HFF-Myc (cell line): ENCODE results near the gene PSMB11.

Experiments used
- DNase-seq: peaks from one replicate; pipeline ENCODE4 v3.0.0-alpha.2; 2011; ENCODE audit warnings: low read depth; ENCODE audit errors: extremely low read depth
- H3K4me3 ChIP-seq: replicated peaks from 2 replicates; pipeline ENCODE4 v1.5.1; 2011; ENCODE audit warnings: low read depth, mild to moderate bottlenecking, control low read depth, low read length
- TF ChIP-seq, protein P1 (sequence below): IDR thresholded peaks from 2 replicates; pipeline ENCODE4 v1.5.1; 2012; ENCODE audit warnings: mild to moderate bottlenecking, low read depth, low read length, control low read depth; ENCODE audit errors: missing control alignments

The PSMB11 gene

DNA sequence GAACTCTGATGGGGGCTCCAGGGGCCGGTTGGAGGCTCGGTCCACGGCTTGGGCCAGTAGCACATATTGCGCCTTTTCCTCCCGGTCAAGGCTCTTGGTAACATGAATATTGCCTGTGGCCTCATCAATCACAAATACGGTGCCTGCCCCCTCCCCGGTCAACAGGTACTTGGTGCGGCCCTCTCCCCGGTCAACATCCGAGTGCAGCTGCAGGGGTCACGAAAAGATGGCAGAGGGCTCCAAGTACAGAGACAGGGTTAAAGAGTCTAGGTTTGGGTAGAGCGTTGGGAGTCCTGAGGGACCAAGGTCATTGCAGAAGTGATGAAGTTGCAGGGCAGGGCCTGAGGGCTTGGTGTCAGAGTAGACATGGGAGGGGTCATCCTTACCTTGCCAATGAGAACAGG lies 13.1 kb downstream of the PSMB11 start:
- no peak for DNase-seq
- TF ChIP-seq, protein P1, sequence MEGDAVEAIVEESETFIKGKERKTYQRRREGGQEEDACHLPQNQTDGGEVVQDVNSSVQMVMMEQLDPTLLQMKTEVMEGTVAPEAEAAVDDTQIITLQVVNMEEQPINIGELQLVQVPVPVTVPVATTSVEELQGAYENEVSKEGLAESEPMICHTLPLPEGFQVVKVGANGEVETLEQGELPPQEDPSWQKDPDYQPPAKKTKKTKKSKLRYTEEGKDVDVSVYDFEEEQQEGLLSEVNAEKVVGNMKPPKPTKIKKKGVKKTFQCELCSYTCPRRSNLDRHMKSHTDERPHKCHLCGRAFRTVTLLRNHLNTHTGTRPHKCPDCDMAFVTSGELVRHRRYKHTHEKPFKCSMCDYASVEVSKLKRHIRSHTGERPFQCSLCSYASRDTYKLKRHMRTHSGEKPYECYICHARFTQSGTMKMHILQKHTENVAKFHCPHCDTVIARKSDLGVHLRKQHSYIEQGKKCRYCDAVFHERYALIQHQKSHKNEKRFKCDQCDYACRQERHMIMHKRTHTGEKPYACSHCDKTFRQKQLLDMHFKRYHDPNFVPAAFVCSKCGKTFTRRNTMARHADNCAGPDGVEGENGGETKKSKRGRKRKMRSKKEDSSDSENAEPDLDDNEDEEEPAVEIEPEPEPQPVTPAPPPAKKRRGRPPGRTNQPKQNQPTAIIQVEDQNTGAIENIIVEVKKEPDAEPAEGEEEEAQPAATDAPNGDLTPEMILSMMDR = no peak
- H3K4me3 ChIP-seq = no peak overlapping the region

DNA sequence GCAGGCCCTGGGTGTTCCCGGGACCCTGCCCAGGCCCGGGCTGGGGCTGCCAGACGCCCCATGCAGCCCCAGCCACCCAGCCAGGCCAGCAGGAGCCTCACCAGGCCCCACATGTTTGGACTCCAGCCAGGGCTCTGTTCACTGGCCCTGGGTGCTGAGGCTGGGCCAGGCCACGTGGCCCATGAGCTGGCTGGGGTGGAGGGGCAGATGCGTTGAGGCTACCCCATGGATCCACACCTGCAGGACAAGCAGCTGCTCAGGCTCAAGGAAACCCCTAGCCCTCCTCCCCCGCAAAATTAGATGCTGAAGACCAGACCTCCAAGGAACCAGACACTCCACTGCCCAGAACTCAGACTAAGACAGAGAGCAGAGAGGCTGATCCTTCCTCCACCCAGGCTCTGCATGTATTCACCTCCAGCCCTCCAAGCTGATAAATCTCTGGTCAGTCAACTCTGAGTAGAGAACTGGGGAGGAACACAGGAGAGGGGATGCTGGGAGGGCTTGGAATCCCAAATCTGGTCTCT lies 13.7 kb downstream of the PSMB11 start:
- TF ChIP-seq, protein P1 = no peak
- no peak overlapping the region for H3K4me3 ChIP-seq
- DNase-seq = no peak

DNA sequence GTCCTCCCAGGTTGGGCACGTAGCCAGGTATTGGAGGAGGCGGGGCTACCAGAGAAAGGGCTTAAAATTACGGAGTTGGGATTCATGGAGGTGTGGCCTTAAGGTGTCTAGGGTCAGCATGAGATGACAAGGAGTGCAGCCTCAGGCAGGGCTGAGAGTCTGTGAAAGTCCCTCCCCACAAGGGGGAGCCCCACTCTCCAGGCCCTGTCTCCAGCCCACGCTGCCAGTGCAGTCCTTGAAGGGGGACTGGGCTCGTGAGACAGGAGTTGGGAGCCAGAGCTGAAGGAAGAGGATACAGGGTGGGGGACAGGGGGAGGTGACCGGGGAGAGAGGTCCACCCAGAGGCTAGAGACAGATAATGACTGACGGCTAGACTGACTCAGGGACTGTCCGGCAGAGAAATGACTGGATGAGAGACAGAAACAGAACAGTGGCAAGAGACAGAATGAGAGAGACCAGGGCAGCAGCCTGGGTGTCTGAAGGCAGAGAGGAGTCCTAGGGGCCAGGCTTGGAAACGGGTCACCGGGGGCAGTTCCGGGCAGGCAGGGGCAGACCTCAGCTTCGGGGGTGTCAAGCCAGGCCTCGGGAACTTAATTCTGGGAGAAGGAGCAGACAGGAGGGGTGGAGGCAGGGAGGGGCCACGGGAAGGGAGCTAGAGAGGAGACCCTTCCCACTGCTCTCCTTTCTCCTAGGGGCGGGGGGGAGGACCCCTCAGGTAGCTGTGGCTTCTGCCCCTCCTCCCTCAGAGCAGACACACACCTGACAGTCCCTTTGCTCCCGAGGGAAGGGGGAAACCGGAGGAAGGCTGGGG lies 14.3 kb downstream of the PSMB11 start:
- TF ChIP-seq, protein P1 = peak; percentile 89
- DNase-seq = no peak
- H3K4me3 ChIP-seq = peak overlapping the region; percentile 41

- TF ChIP-seq, protein P1 = no peak
- no peak for DNase-seq
- peak within 1 kb of the TSS; percentile 41 for H3K4me3 ChIP-seq
Measured at GRCh38 chr14:23056956-23057756, 15.1 kb downstream of the PSMB11 start, which contains the start of gene CDH24. CDH24 (minus strand) TSS chr14:23057520; CDS start chr14:23055733, 1,787 bp downstream.

- TF ChIP-seq, protein P1 = peak; percentile 95
- peak; percentile 59 for DNase-seq
- H3K4me3 ChIP-seq = peak overlapping the region; percentile 41
Measured at GRCh38 chr14:23057757-23058653, 16.0 kb downstream of the PSMB11 start.
